PC-3 (cell line): Measurements from ENCODE around the gene TM4SF20. TPM values are rescaled to one million over a fixed set of nuclear protein-coding genes. Genes with fewer than 3 reads are reported as not detected.

ENCODE experiments used
- ATAC-seq: fragments of 200-7000 bp; cut with Tn5 transposase; 2 replicates; pipeline ENCODE4 v1.9.1; 2020; ENCODE audit warnings: mild to moderate bottlenecking, moderate library complexity
- BruUV-seq: library from RNA; stranded (reverse); fragments of 400-500 nt; replicated peaks from 2 replicates; lab custom pipeline; 2021; lab: Mats Ljungman, UMichigan
- CTCF ChIA-PET: fragments of 300-600 bp; sonication (Branson Sonifier 250); formaldehyde crosslinking; loops from one replicate; lab custom pipeline; 2022; ENCODE audit warnings: antibody characterized with exemption; lab: Charles Lee
- POLR2A ChIA-PET: fragments of 300-600 bp; sonication (Branson Sonifier 250); formaldehyde crosslinking; loops from one replicate; lab custom pipeline; 2022; ENCODE audit warnings: antibody characterized with exemption; ENCODE audit not compliant: unreplicated experiment; lab: Charles Lee
- DNase-seq: peaks from one replicate; pipeline ENCODE4 v3.0.0-alpha.2; 2015
- H2AFZ ChIP-seq: fragments of 300-600 bp; sonication (generic); 2 replicates; pipeline ENCODE4 v1.6.0; 2016; ENCODE audit warnings: antibody characterized with exemption, low read length
- H3F3A ChIP-seq: fragments of 300-600 bp; sonication (generic); one replicate; pipeline ENCODE4 v1.6.0; 2017; ENCODE audit warnings: antibody characterized with exemption, low read length, control low read depth, mild to moderate bottlenecking; ENCODE audit not compliant: unreplicated experiment
- H3K27ac ChIP-seq: fragments of 300-600 bp; sonication (generic); 2 replicates; pipeline ENCODE4 v1.5.1; 2016; ENCODE audit warnings: mild to moderate bottlenecking, low read length
- H3K27me3 ChIP-seq: fragments of 300-600 bp; sonication (generic); 2 replicates; pipeline ENCODE4 v1.6.1; 2016; ENCODE audit warnings: low read length, mixed read lengths
- H3K36me3 ChIP-seq: fragments of 300-600 bp; sonication (generic); 2 replicates; pipeline ENCODE4 v1.6.1; 2016; ENCODE audit warnings: low read depth, mixed run types, low read length, mixed read lengths
- H3K4me1 ChIP-seq: fragments of 300-600 bp; sonication (generic); 2 replicates; pipeline ENCODE4 v1.5.1; 2016; ENCODE audit warnings: low read length; ENCODE audit not compliant: insufficient read depth
- H3K4me2 ChIP-seq: fragments of 300-600 bp; sonication (generic); 2 replicates; pipeline ENCODE4 v1.6.0; 2016; ENCODE audit warnings: low read length
- H3K4me3 ChIP-seq: fragments of 300-600 bp; sonication (generic); 2 replicates; pipeline ENCODE4 v1.5.1; 2016; ENCODE audit warnings: mild to moderate bottlenecking, low read length, mixed read lengths
- H3K79me2 ChIP-seq: fragments of 300-600 bp; sonication (generic); 2 replicates; pipeline ENCODE4 v1.6.1; 2017; ENCODE audit warnings: low read length, mixed read lengths
- H3K9ac ChIP-seq: fragments of 300-600 bp; sonication (generic); 2 replicates; pipeline ENCODE4 v1.6.0; 2016; ENCODE audit warnings: mild to moderate bottlenecking, low read length
- H3K9me2 ChIP-seq: fragments of 300-600 bp; sonication (generic); replicated peaks from 2 replicates; pipeline ENCODE4 v1.6.1; 2016; ENCODE audit warnings: mixed run types, low read length, mixed read lengths
- H3K9me3 ChIP-seq: fragments of 300-600 bp; sonication (generic); 2 replicates; pipeline ENCODE4 v1.6.1; 2016; ENCODE audit warnings: low read length, mixed read lengths
- H4K20me1 ChIP-seq: fragments of 300-600 bp; sonication (generic); 2 replicates; pipeline ENCODE4 v1.6.1; 2016; ENCODE audit warnings: low read length, mixed read lengths
- CTCF ChIP-seq: fragments of 300-600 bp; sonication (generic); conservative IDR thresholded peaks from 2 replicates; pipeline ENCODE4 v1.5.1; 2017; ENCODE audit warnings: antibody characterized with exemption, low read depth, mild to moderate bottlenecking, low read length
- EZH2 ChIP-seq: fragments of 300-600 bp; sonication (generic); IDR thresholded peaks from one replicate; pipeline ENCODE4 v1.6.1; 2017; ENCODE audit warnings: antibody characterized with exemption, mild to moderate bottlenecking, low read length; ENCODE audit not compliant: unreplicated experiment
- EZH2phosphoT487 ChIP-seq: fragments of 300-600 bp; sonication (generic); IDR thresholded peaks from 2 replicates; pipeline ENCODE4 v1.6.1; 2018; ENCODE audit warnings: mild to moderate bottlenecking, antibody characterized with exemption, low read length, borderline replicate concordance
- intact Hi-C: fragments of 100-400 bp; cut with micrococcal nuclease; formaldehyde crosslinking; loops from 2 replicates; pipeline ENCODE4 v1.9.0; 2023
- total RNA-seq: library from RNA; depleted of rRNA; stranded (reverse); fragments of >200 nt; gene quantifications from 2 replicates; pipeline ENCODE4 v1.2.3, GENCODE V29; 2014

TM4SF20 gene
- total RNA-seq, 1 experiment from 2014 or later: not detected

DNA sequence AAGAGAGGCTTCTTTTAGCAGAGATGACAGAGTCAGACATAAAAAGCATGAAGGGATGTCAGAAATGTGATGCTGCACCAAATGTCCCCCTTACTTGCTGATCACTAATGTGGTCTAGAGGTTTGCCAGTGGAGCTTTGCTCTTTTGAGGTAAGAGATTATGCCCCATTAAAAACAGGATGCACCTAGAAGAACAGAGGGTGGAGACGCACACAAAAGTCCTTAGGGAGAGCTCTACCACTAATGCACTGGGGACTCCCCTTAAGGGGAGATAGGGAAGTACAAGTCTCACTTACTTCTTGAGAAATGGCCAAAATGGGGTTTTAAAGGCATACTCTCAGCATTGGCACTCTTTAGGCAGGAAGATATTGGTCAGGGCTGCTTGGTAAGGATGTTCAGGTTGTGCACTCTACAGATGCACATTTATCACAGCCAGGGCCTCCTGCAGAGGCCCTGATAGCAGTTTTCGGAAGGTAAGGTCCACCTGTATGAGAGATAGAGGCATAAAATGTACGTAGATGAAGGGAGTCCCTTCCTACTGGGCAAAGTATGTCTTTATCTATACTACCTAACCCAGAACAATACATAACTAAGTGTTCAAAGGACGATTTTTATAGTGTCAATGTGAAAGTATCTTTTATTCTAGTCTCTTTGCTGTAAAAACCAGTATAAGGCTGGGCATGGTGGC is 25.6 kb upstream of the TM4SF20 start:
- peak; percentile 6 for DNase-seq
- TF ChIP-seq EZH2: no peak
- no peak for TF ChIP-seq EZH2phosphoT487
- TF ChIP-seq CTCF: no peak
- Histone ChIP-seq H3K27me3 (no peaks in the 10 kb centered on the region), H3K9me3 (no peaks in the 10 kb centered on the region), H3K4me1 (peaks cover 14% of the 10 kb centered on the region), H3K4me2 (no peak overlapping the region), H3K4me3 (no peak overlapping the region), H3K9me2 (no peaks in the 10 kb centered on the region), H4K20me1 (no peaks in the 10 kb centered on the region), H3K79me2 (no peaks in the 10 kb centered on the region), H3K27ac (no peak overlapping the region), H2AFZ (no peak overlapping the region), H3F3A (no peaks in the 10 kb centered on the region), H3K36me3 (no peaks in the 10 kb centered on the region), H3K9ac (no peak overlapping the region)
- intact Hi-C loops: loop anchor here (10.0 kb wide), 2 partner anchors 270 to 470 kb away; partner anchors contain the start of gene DAW1
- CTCF ChIA-PET: interaction anchor here (0.5 to 0.9 kb wide), 3 partner anchors 34 to 624 kb away, joined by 3 to 4 read pairs (median 3); no protein-coding TSS in a partner anchor
- ATAC-seq: no peak
- POLR2A ChIA-PET: no interaction called here
- BruUV-seq: no TSS peak

- H4K20me1 ChIP-seq: no peaks in the 10 kb centered on the region
- intact Hi-C loops: loop anchor here (10.0 kb wide), 2 partner anchors 268 to 472 kb away; partner anchors contain the start of gene DAW1
- CTCF ChIA-PET: no interaction called here
- 0 out of 2 replicates have a peak overlapping the region, but pooled peaks have one; percentile 26 for H3K4me2 ChIP-seq
- no peaks in the 10 kb centered on the region for H3K9me3 ChIP-seq
- no peak overlapping the region for H2AFZ ChIP-seq
- H3K79me2 ChIP-seq: no peaks in the 10 kb centered on the region
- H3K9me2 ChIP-seq: no peaks in the 10 kb centered on the region
- H3K4me1 ChIP-seq: peaks cover 14% of the 10 kb centered on the region
- ATAC-seq: peak; percentile 42
- H3K9ac ChIP-seq: no peak overlapping the region
- POLR2A ChIA-PET: no interaction called here
- H3K27ac ChIP-seq: no peak overlapping the region
- no peak for TF ChIP-seq EZH2phosphoT487
- TF ChIP-seq EZH2: no peak
- no peak for TF ChIP-seq CTCF
- no peaks in the 10 kb centered on the region for H3F3A ChIP-seq
- H3K4me3 ChIP-seq: no peak overlapping the region
- no peaks in the 10 kb centered on the region for H3K36me3 ChIP-seq
- no TSS peak for BruUV-seq
- no peaks in the 10 kb centered on the region for H3K27me3 ChIP-seq
- DNase-seq: peak; percentile 73
Observed at GRCh38 chr2:227402959-227403358, 23.9 kb upstream of the TM4SF20 start.

DNA sequence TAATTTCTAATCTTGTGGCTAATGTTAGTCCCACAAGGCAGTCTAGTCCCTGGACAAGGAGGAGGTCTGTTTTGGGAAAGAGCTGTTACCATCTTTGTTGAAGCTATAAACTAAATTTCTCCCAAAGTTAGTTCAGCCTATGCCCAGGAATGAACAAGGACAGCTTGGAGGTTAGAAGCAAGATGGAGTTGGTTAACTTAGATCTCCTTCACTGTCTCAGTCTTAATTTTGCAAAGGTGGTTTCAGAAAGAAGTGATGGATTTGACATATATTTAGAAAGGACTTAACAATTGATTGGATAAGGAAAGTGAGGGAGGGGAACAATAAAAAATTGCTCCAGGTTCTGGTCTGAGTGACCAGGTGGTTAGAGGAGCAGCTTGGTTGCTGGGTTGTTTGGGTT is 23.2 kb upstream of the TM4SF20 start:
- no peaks in the 10 kb centered on the region for H3K36me3 ChIP-seq
- POLR2A ChIA-PET: no interaction called here
- intact Hi-C loops: loop anchor here (10.0 kb wide), 2 partner anchors 268 to 472 kb away; partner anchors contain the start of gene DAW1

More for the DNA sequence above, 23.2 kb upstream of the TM4SF20 start:
- no peak overlapping the region for H3K4me3 ChIP-seq
- no TSS peak for BruUV-seq
- no peaks in the 10 kb centered on the region for H3K27me3 ChIP-seq
- H4K20me1 ChIP-seq: no peaks in the 10 kb centered on the region
- peaks cover 14% of the 10 kb centered on the region for H3K4me1 ChIP-seq
- ATAC-seq (no peak), DNase-seq (no peak)
- H3K9ac ChIP-seq: no peak overlapping the region
- TF ChIP-seq CTCF (no peak), EZH2 (no peak), EZH2phosphoT487 (no peak)
- no peaks in the 10 kb centered on the region for H3F3A ChIP-seq
- no peaks in the 10 kb centered on the region for H3K9me2 ChIP-seq
- H2AFZ ChIP-seq: no peak overlapping the region
- no peak overlapping the region for H3K4me2 ChIP-seq
- H3K27ac ChIP-seq: no peak overlapping the region
- CTCF ChIA-PET: no interaction called here
- no peaks in the 10 kb centered on the region for H3K79me2 ChIP-seq
- no peaks in the 10 kb centered on the region for H3K9me3 ChIP-seq
